ENCODE measurements around the gene RAB11FIP5.

RAB11FIP5 gene

GRCh38 chr2:73028841-73029240 lies 83.9 kb downstream of the RAB11FIP5 start:
- no peak for DNase-seq

- DNase-seq = no peak
Observed at GRCh38 chr2:73027340-73027739, 85.4 kb downstream of the RAB11FIP5 start.

GRCh38 chr2:73023497-73023896 lies 89.3 kb downstream of the RAB11FIP5 start:
- no peak for DNase-seq

Data from stimulated activated CD4-positive, alpha-beta T cell treated with anti-CD3 and anti-CD28 coated beads, Interleukin-4, amount 100 ng/mL, for 1 hour (primary cell).